ENCODE results near the gene RHEB.
A peak's percentile ranks its signal among the peaks of the same experiment; 100 is the strongest.

RHEB gene

GRCh38 chr7:151430391-151431205, 89.1 kb downstream of the RHEB start:
- DNase-seq = no peak

- peak; percentile 47 for DNase-seq
These were observed 89.9 kb downstream of the RHEB start for GRCh38 chr7:151429560-151430331.

GRCh38 chr7:151429237-151429559, 90.5 kb downstream of the RHEB start:
- no peak for DNase-seq

GRCh38 chr7:151428378-151429236, 91.1 kb downstream of the RHEB start:
- DNase-seq = no peak

- no peak for DNase-seq
These were observed 91.9 kb downstream of the RHEB start for GRCh38 chr7:151427705-151428377.

- no peak for DNase-seq
These were observed 92.6 kb downstream of the RHEB start for GRCh38 chr7:151426904-151427704.

DNA sequence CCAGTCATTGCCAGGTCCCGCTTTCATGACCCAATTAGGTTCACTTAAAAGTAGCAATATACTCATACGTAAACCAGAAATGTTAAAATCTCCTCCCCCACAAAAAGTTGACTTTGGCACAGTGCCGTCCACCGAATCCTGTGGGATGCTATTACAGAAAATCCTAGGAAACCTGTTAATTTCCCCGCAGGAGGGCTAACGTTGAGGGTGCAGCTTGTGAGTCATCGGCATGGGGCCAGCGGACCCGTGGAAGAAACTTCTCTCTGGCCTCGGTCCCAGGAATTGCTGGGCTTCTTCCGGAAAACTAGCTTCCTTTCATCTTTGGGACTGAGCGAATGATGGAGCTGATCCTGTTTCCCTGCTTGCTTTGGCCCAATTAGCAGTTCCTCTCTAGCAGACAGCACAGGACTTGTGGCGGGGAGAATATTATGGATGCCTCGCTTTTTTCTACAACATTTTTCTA, 93.2 kb downstream of the RHEB start:
- no peak for DNase-seq

- no peak for DNase-seq
These were observed 93.8 kb downstream of the RHEB start for GRCh38 chr7:151425670-151426440.

DNA sequence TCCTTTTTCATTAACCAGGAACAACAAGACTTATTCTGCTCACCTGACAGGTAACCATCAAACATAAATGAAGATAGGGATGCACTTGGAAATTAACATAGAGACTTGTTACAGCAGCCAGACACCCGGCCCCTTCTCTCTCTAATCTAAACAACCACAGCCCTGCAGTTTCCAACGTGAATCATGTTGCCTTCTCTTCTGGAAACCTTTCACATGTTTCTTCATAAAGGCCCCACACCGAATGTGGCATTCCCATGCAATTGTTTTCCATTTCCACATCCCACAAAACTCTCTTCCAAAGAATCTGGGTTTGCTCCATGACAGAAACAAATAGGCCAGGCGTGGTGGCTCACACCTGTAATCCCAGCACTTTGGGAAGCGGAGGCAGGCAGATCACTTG, 94.9 kb downstream of the RHEB start:
- DNase-seq = no peak

- no peak for DNase-seq
These were observed 95.8 kb downstream of the RHEB start for GRCh38 chr7:151423936-151424335.

- no peak for DNase-seq
These were observed 96.5 kb downstream of the RHEB start for GRCh38 chr7:151423226-151423625.

GRCh38 chr7:151422212-151422611, 97.5 kb downstream of the RHEB start:
- DNase-seq = no peak

- no peak for DNase-seq
These were observed 99.6 kb downstream of the RHEB start for GRCh38 chr7:151420144-151420543.

- no peak for DNase-seq
These were observed 102.8 kb downstream of the RHEB start for GRCh38 chr7:151416941-151417315.

- no peak for DNase-seq
These were observed 103.4 kb downstream of the RHEB start for GRCh38 chr7:151416112-151416940.
